HG03135 (cell line): Measurements from ENCODE around the gene RARRES2.
A peak's percentile ranks its signal among the peaks of the same experiment; 100 is the strongest.

Experiments used
- ATAC-seq: cut with Tn5 transposase; IDR thresholded peaks from one replicate; pipeline ENCODE4 v1.9.1; 2021; ENCODE audit warnings: mild to moderate bottlenecking, moderate library complexity; ENCODE audit not compliant: unreplicated experiment

RARRES2 gene

GRCh38 chr7:150377196-150377595 is 35.8 kb upstream of the RARRES2 start:
- no peak for ATAC-seq

- ATAC-seq = no peak
Observed at GRCh38 chr7:150376560-150376959, 35.1 kb upstream of the RARRES2 start.

GRCh38 chr7:150375662-150376521 is 34.5 kb upstream of the RARRES2 start:
- no peak for ATAC-seq

GRCh38 chr7:150374472-150374871 is 33.0 kb upstream of the RARRES2 start:
- no peak for ATAC-seq

- ATAC-seq = no peak
Observed at GRCh38 chr7:150374026-150374425, 32.6 kb upstream of the RARRES2 start.

GRCh38 chr7:150373049-150373801 is 31.8 kb upstream of the RARRES2 start:
- ATAC-seq = no peak

GRCh38 chr7:150372271-150373048 is 31.0 kb upstream of the RARRES2 start:
- no peak for ATAC-seq

GRCh38 chr7:150371996-150372270 is 30.5 kb upstream of the RARRES2 start:
- ATAC-seq = no peak

GRCh38 chr7:150371131-150371995 is 29.9 kb upstream of the RARRES2 start:
- ATAC-seq = no peak

- no peak for ATAC-seq
Observed at GRCh38 chr7:150370612-150371071, 29.2 kb upstream of the RARRES2 start.

GRCh38 chr7:150369748-150370501 is 28.5 kb upstream of the RARRES2 start:
- no peak for ATAC-seq

- ATAC-seq = peak; percentile 17
Observed at GRCh38 chr7:150368884-150369747, 27.7 kb upstream of the RARRES2 start.

GRCh38 chr7:150368096-150368883 is 26.9 kb upstream of the RARRES2 start, which contains the start of gene REPIN1:
TSS of gene REPIN1 (plus strand) at chr7:150368822. CDS start at chr7:150369712, 890 bp downstream.
- peak; percentile 55 for ATAC-seq

GRCh38 chr7:150367677-150368095 is 26.3 kb upstream of the RARRES2 start:
- no peak for ATAC-seq

- ATAC-seq = no peak
Observed at GRCh38 chr7:150365673-150366398, 24.4 kb upstream of the RARRES2 start.

- ATAC-seq = no peak
Observed at GRCh38 chr7:150365194-150365593, 23.8 kb upstream of the RARRES2 start.

GRCh38 chr7:150363872-150364271 is 22.4 kb upstream of the RARRES2 start:
- ATAC-seq = no peak
